HepG2 (cell line): ENCODE results near the gene EIF5A2. TPM values are rescaled to one million over a fixed set of nuclear protein-coding genes. Genes with fewer than 3 reads are reported as not detected.
A peak's percentile ranks its signal among the peaks of the same experiment; 100 is the strongest.

Experiments
- AKNA ChIP-seq: sonication (generic); formaldehyde crosslinking; IDR thresholded peaks from 2 replicates; pipeline ENCODE4 v1.4.0; 2020; ENCODE audit warnings: missing genetic modification reagents, borderline replicate concordance
- ATAD3A ChIP-seq: sonication (generic); formaldehyde crosslinking; IDR thresholded peaks from 2 replicates; pipeline ENCODE4 v1.4.0; 2020; ENCODE audit warnings: missing genetic modification reagents
- BATF2 ChIP-seq: sonication (generic); formaldehyde crosslinking; IDR thresholded peaks from 2 replicates; pipeline ENCODE4 v1.8.0; 2022; ENCODE audit warnings: mild to moderate bottlenecking, missing genetic modification reagents, moderate library complexity
- CHD2 ChIP-seq: IDR thresholded peaks from 2 replicates; pipeline ENCODE4 v1.6.1; 2011; ENCODE audit warnings: low read depth, low read length, improper control_type of control experiment
- DR1 ChIP-seq: sonication (generic); formaldehyde crosslinking; IDR thresholded peaks from 2 replicates; pipeline ENCODE4 v1.8.0; 2021; ENCODE audit warnings: mild to moderate bottlenecking, missing genetic modification reagents, inconsistent platforms
- EEA1 ChIP-seq: sonication (generic); formaldehyde crosslinking; IDR thresholded peaks from 2 replicates; pipeline ENCODE4 v1.5.1; 2020; ENCODE audit warnings: mild to moderate bottlenecking, missing genetic modification reagents, borderline replicate concordance
- GATAD1 ChIP-seq: IDR thresholded peaks from 2 replicates; pipeline ENCODE4 v1.6.1; 2016; ENCODE audit warnings: missing genetic modification reagents, missing compliant biosample characterization
- HOXA5 ChIP-seq: sonication (generic); formaldehyde crosslinking; IDR thresholded peaks from 2 replicates; pipeline ENCODE4 v1.4.0; 2020; ENCODE audit warnings: missing genetic modification reagents
- JUNB ChIP-seq: sonication (generic); formaldehyde crosslinking; IDR thresholded peaks from 2 replicates; pipeline ENCODE4 v1.8.0; 2022; ENCODE audit warnings: missing genetic modification reagents, mild to moderate bottlenecking, borderline replicate concordance
- KLF6 ChIP-seq: IDR thresholded peaks from 2 replicates; pipeline ENCODE4 v1.8.0; 2016; ENCODE audit warnings: missing biosample characterization, missing genetic modification reagents
- PRDM10 ChIP-seq: sonication (generic); formaldehyde crosslinking; IDR thresholded peaks from 2 replicates; pipeline ENCODE4 v1.4.0; 2020; ENCODE audit warnings: low read depth, missing genetic modification reagents
- SRF ChIP-seq: IDR thresholded peaks from 2 replicates; pipeline ENCODE4 v1.6.1; 2011; ENCODE audit warnings: mild to moderate bottlenecking, low read depth, low read length, moderate library complexity
- SUZ12 ChIP-seq: fragments of 150-350 bp; IDR thresholded peaks from 2 replicates; pipeline ENCODE4 v1.6.1; 2014; ENCODE audit warnings: low read depth, low read length
- ZNF775 ChIP-seq: sonication (generic); formaldehyde crosslinking; IDR thresholded peaks from 2 replicates; pipeline ENCODE4 v1.4.0; 2020; ENCODE audit warnings: missing genetic modification reagents, mild to moderate bottlenecking, moderate library complexity, borderline replicate concordance
- ZNF850 ChIP-seq: sonication (generic); formaldehyde crosslinking; conservative IDR thresholded peaks from 2 replicates; pipeline ENCODE4 v1.9.0; 2021; ENCODE audit warnings: mild to moderate bottlenecking, missing genetic modification reagents
- polyA plus RNA-seq, 8 experiments: library from polyadenylated mRNA; depleted of rRNA in 3 of 8; stranded (reverse) in 7 of 8; unstranded in 1 of 8; fragments of >200 nt; fragmentation: Illumina TruSeq in 4 of 8; extraction: Trizol in 4 of 8; gene quantifications; 2 replicates each; pipeline versions ENCODE4 v1.2.1 to v1.2.3, GENCODE V29; 2011 to 2016; ENCODE audit warnings: low read depth in 4 of 8, missing spikeins in 1 of 8, mixed read lengths in 1 of 8; ENCODE audit not compliant: insufficient read depth in 1 of 8
- total RNA-seq, 5 experiments: library from RNA; depleted of rRNA; stranded (reverse); fragments of >200 nt; fragmentation: Illumina TruSeq; extraction: Trizol; gene quantifications; 2 replicates each; pipeline ENCODE4 v1.2.3, GENCODE V29; 2016; ENCODE audit warnings: low read depth in 1 of 5
- TF ChIP-seq, protein P1 (sequence below): sonication (generic); formaldehyde crosslinking; IDR thresholded peaks from 2 replicates; pipeline ENCODE4 v1.8.1; 2022; ENCODE audit warnings: mild to moderate bottlenecking, missing genetic modification reagents
- TF ChIP-seq, protein P2 (sequence below): sonication (generic); formaldehyde crosslinking; IDR thresholded peaks from 2 replicates; pipeline ENCODE4 v1.4.0; 2020; ENCODE audit warnings: missing genetic modification reagents

EIF5A2 gene
- total and polyA plus RNA-seq, 2 of the 13 experiments (the other 11 are each of a cell fraction or from before 2014, with no cell fraction given) = 3.5 to 9.4 TPM

- peak; percentile 34; the same call in 1 of the 2 replicates for TF ChIP-seq PRDM10 (CRISPR knock-in tag)
- no peak for TF ChIP-seq EEA1 (CRISPR knock-in tag)
- TF ChIP-seq AKNA = peak; percentile 45; the same call in 1 of the 2 replicates
- TF ChIP-seq, protein P1, sequence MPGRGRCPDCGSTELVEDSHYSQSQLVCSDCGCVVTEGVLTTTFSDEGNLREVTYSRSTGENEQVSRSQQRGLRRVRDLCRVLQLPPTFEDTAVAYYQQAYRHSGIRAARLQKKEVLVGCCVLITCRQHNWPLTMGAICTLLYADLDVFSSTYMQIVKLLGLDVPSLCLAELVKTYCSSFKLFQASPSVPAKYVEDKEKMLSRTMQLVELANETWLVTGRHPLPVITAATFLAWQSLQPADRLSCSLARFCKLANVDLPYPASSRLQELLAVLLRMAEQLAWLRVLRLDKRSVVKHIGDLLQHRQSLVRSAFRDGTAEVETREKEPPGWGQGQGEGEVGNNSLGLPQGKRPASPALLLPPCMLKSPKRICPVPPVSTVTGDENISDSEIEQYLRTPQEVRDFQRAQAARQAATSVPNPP (CRISPR knock-in tag) = peak; percentile 82; the same call in 1 of the 2 replicates
- TF ChIP-seq DR1 (CRISPR knock-in tag) = peak; percentile 99
- no peak for TF ChIP-seq BATF2
- TF ChIP-seq, protein P2, sequence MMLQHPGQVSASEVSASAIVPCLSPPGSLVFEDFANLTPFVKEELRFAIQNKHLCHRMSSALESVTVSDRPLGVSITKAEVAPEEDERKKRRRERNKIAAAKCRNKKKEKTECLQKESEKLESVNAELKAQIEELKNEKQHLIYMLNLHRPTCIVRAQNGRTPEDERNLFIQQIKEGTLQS (CRISPR knock-in tag) = no peak
- TF ChIP-seq KLF6 (CRISPR knock-in tag) = peak; percentile 74
- peak; percentile 77 for TF ChIP-seq GATAD1
- peak; percentile 62 for TF ChIP-seq HOXA5 (CRISPR knock-in tag)
- TF ChIP-seq CHD2 = peak; percentile 63; the same call in 1 of the 2 replicates
- no peak for TF ChIP-seq SRF
- no peak for TF ChIP-seq SUZ12
- TF ChIP-seq ZNF850 (CRISPR knock-in tag) = no peak
- no peak for TF ChIP-seq ATAD3A (CRISPR knock-in tag)
- TF ChIP-seq JUNB = no peak
- TF ChIP-seq ZNF775 = peak; percentile 59; the same call in 1 of the 2 replicates
Observed at GRCh38 chr3:170869645-170870593, 38.5 kb downstream of the EIF5A2 start, which contains the start of gene RPL22L1 (continued).
